ENCODE results near the gene SSNA1. TPM values are rescaled to one million over a fixed set of nuclear protein-coding genes. Genes with fewer than 3 reads are reported as not detected.

The SSNA1 gene
- total RNA-seq, 1 donor from 2014 or later, result 29.4 TPM

GRCh38 chr9:137198051-137198901, 9.8 kb downstream of the SSNA1 start:
- DNase-seq (ENCODE audit: low spot score) (peak; percentile 76), ATAC-seq (peak; percentile 6)

DNA sequence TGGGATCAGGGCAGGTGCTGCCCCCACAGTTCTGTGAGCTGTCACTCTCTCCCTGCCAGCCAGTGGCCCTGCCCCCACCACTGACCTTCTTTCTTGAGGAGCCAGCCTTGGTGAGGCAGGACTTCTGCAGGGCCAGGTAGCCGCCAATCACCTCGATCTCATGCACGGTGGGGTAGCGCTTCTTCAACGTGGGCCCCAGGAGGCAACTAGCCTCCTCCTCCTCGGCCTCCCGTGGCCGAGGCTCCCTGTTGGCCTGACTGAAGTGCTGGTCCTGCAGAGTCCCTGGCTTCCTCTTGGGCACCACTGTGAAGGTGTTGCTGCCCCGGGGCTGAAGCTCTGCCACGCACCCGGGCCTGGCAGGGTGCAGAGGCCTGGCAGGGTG, 10.4 kb downstream of the SSNA1 start:
- DNase-seq (ENCODE audit: low spot score) (no peak), ATAC-seq (no peak)

GRCh38 chr9:137199411-137200121, 11.1 kb downstream of the SSNA1 start:
- DNase-seq (ENCODE audit: low spot score), result no peak
- no peak for ATAC-seq

- peak; percentile 81 for ATAC-seq
Observed at GRCh38 chr9:137200311-137201204, 12.1 kb downstream of the SSNA1 start, which contains the start of gene TPRN. Gene TPRN (minus strand): TSS chr9:137200741. CDS start chr9:137200711, 30 bp downstream.

GRCh38 chr9:137201205-137201868, 12.9 kb downstream of the SSNA1 start:
- DNase-seq (ENCODE audit: low spot score) (no peak), ATAC-seq (no peak)

More at GRCh38 chr9:137200311-137201204, 12.1 kb downstream of the SSNA1 start, which contains the start of gene TPRN:
- DNase-seq (ENCODE audit: low spot score), result peak; percentile 100

GRCh38 chr9:137202966-137203365, 14.5 kb downstream of the SSNA1 start:
- DNase-seq (ENCODE audit: low spot score), result no peak
- ATAC-seq, result no peak

- ATAC-seq (no peak), DNase-seq (ENCODE audit: low spot score) (no peak)
Observed at GRCh38 chr9:137204731-137205125, 16.3 kb downstream of the SSNA1 start.

- DNase-seq (ENCODE audit: low spot score), result peak; percentile 94
- ATAC-seq, result peak; percentile 57
Observed at GRCh38 chr9:137205126-137206069, 16.9 kb downstream of the SSNA1 start, which contains the start of the genes NDOR1 and TMEM203. Gene NDOR1 (plus strand): TSS chr9:137205700. CDS start chr9:137205778, 78 bp downstream. Gene TMEM203 (minus strand): TSS chr9:137205648. CDS start chr9:137205414, 234 bp downstream.

GRCh38 chr9:137206602-137207001, 18.1 kb downstream of the SSNA1 start:
- ATAC-seq, result no peak
- no peak for DNase-seq (ENCODE audit: low spot score)

GRCh38 chr9:137211532-137211931, 23.1 kb downstream of the SSNA1 start:
- DNase-seq (ENCODE audit: low spot score) (no peak), ATAC-seq (no peak)

GRCh38 chr9:137212520-137212919, 24.0 kb downstream of the SSNA1 start:
- DNase-seq (ENCODE audit: low spot score) (no peak), ATAC-seq (no peak)

GRCh38 chr9:137213160-137214060, 24.9 kb downstream of the SSNA1 start:
- ATAC-seq, result no peak
- DNase-seq (ENCODE audit: low spot score), result no peak

GRCh38 chr9:137214620-137215019, 26.1 kb downstream of the SSNA1 start:
- ATAC-seq (no peak), DNase-seq (ENCODE audit: low spot score) (no peak)

GRCh38 chr9:137215196-137215986, 26.9 kb downstream of the SSNA1 start:
- DNase-seq (ENCODE audit: low spot score), result no peak
- ATAC-seq, result no peak

GRCh38 chr9:137216188-137216965, 27.9 kb downstream of the SSNA1 start:
- DNase-seq (ENCODE audit: low spot score) (no peak), ATAC-seq (no peak)
